HG02763 (cell line): ENCODE data around the gene ZNF541.

Source experiments
- ATAC-seq: cut with Tn5 transposase; IDR thresholded peaks from one replicate; pipeline ENCODE4 v1.9.1; 2021; ENCODE audit warnings: mild to moderate bottlenecking, moderate library complexity; ENCODE audit not compliant: unreplicated experiment

The ZNF541 gene

GRCh38 chr19:47573071-47574026 is at the start of gene ZNF541:
TSS of gene ZNF541 (minus strand) at chr19:47573148. CDS start at chr19:47555856, 17,292 bp downstream.
- ATAC-seq = no peak

- no peak for ATAC-seq
Measured at GRCh38 chr19:47619763-47620162, 46.8 kb upstream of the ZNF541 start.

DNA sequence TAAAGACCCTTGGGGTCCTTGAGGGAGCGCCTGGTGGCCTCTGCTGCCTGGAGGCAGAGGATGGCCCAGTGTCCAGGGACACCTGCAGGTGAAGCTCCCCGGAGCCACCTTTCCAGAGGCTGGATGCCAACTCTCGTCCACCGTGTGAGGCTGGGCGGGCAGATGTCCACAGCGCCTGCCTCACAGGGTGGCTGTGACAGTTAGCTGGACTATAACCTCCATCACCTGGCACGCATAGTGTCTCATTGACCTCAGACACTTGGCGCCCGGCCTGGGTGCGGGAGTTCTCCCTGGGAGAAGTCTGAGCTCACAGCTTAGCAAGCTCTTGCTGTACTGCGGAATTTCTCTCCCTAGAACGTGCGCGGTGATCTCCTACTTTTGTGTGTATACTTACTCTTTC is 45.8 kb upstream of the ZNF541 start:
- ATAC-seq = no peak

DNA sequence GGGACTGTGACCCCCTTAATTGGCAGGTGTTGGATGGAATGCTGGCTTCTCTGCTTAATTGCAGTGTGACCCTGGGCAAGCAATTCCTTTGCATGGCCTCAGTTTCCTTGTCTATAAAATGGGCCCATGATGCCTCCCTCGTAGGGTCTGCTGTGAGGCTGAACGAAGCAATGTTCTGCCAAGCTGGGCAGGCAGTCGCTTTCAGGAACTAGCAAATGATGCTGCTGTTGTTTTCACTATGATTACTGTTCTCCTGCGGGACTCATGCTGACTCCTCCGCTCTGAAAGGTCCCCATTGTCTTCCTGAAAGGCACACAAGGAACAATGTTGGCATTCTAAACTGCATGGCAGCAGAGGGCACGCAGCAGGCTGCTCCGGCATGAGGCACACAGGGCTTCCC is 42.8 kb upstream of the ZNF541 start:
- no peak for ATAC-seq

- ATAC-seq = no peak
Measured at GRCh38 chr19:47615230-47615629, 42.3 kb upstream of the ZNF541 start.

DNA sequence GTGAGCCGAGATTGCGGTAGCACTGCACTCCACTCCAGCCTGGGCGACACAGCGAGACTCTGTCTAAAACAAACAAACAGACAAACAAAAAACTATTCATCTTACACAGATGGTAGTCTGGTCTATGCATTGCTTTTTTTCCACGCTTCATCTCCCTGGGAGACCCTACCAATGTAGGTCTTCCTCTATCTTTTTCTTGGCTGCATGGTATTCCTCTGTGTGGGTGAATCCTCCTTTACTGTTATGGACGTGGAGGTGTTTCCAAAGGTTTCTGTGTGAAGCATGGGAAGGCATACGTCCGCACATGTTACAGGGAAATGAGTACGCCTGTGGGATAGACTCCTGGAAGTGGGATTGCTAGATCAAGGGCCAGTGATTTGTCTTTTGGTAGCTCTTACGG is 41.6 kb upstream of the ZNF541 start:
- ATAC-seq = no peak

DNA sequence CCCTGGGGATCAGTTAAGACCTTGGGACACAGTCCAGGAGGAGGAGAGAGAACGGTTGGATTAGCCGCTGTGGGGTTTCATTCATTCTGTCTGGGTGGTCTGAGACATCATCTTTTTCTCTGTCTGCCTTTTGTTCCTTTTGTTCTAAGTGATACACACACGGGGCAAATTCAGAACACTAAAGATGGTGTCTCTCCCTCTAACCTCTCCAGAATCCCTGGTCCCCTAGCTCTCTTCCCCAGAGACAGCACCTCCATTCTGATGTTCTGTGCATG is 41.0 kb upstream of the ZNF541 start:
- no peak for ATAC-seq

DNA sequence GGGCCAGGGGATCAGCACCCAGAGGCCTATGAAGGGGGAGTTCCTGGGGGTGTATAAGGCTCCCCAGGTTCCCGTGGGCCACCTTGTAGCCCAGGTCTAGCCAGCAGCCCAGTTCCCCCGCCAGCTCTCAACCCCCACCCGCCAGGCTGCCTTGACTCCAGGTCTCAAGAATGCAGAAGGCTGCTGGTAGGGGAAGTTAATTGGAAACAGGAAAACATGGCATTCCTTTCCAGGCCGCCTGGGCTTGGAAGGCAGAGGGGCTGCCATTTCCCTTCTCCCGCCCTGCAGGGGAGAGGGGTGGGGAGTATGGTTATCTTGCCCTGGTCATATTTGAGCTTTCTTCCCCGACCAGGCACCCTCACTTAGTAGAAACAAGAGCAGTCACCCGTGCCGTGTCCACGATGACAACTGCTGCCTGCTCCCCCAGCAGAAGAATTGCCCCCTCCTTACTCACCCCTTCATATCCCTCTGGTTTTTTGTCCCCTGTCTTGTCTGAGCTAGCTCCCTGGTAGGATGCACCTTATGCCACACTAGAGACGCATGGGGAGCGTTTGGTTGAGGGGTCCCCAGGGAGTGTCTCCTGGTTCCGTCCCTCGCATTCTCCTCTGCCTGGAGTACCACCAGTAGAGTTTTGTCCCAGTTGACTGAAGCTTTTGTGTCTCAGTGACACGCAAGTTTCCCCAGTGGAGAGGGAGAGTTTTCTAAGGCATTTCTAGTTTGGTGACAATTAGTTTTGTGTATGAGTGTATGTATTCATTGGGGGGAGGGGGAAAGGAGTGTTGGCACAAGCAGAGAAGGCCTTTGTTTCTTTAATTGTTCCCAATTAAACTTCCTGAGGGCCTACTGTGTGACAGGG is 40.4 kb upstream of the ZNF541 start:
- ATAC-seq = no peak

- ATAC-seq = no peak
Measured at GRCh38 chr19:47610902-47611301, 38.0 kb upstream of the ZNF541 start.

GRCh38 chr19:47609906-47610894 is 37.3 kb upstream of the ZNF541 start:
- ATAC-seq = no peak

DNA sequence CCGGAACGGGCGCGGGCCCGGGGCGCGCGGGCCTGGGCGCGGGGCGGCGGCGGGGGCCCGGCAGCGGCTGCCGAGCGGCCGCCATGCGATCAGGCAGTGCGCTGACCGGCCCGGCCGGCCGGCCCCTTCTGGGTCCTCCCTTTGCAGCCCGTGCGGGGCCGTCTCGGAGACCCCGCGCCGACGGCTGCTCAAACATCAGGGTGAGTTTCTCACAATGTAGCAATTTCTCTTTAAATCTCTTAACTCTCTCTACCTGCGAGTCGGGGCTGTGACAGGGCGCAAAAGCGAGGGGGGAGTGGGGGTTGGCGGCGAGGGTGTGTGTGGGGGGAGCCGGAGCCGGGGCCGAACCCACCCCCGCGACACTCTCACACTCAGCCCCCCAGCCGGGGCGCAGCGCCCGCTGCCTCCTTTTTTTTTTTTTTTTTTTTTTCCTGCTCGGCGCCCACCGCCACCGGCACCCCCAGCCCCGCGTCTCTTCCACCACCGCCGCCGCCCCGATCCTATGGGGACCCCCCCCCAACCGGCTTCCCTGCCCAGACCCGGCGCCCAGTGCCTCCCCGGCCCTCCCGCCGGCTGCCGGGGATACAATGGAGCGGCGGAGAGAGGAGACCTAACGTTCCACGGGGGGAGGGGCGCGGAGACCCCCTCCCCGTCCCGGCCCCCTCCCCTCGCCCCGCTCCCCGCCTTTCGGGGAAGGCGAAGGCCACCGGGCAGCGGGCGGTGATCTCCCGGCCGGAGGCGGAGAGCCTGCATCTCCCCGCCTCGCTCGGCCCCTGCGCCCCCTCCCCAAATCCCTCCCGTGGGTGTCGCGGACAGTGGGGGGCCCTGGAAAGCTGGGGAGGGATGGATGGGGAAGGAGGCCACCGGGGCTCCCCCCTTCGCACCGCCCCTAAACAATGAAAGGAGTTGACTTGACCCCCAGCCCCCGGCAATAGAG is 36.3 kb upstream of the ZNF541 start, which contains the start of gene BICRA:
Gene BICRA (plus strand): TSS at position 166 of the 937 bp plus-strand sequence. CDS start 64,441 bp downstream, outside the sequence.
- peak; percentile 34 for ATAC-seq

DNA sequence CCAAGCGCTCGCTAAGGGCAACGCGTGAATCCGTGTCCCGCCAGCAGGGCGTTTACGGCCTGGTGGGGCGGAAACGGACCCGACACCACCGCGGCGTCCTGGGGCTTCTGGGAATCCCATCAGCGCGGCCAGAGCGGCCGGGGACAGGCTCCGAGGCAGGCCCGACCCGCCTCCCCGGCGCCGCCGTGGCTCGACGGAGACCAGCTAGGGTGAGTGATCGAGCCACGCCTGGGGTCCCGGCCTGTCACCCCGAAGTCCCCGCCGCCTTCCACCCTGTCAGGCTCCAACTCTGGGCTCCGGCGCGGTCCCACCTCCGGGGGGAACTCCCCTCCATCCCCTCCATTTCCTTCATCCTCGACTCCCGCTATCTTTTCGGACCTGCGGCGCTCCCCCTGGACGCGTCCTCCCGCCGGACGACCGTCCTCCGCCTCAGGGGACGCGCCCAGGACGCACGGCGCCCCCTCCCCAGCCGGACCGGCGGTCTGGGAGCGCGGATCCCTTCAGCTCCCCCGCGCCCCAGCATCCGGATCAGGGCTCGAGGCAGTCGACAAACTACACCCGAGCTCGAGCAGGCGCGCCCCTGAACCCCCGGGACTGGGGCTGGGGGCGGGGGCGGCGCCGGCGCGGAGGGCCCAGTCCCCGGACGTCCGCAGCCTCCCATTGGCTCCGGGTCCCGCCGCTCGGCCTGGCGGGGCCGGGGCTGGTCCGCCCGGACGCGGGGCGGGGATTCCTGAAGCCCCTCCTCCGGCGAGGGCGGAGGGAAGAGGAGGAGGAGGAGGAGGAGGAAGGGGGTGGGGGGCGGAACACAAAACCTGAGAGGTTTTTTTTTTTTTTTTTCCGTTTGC is 35.3 kb upstream of the ZNF541 start:
- peak; percentile 80 for ATAC-seq

DNA sequence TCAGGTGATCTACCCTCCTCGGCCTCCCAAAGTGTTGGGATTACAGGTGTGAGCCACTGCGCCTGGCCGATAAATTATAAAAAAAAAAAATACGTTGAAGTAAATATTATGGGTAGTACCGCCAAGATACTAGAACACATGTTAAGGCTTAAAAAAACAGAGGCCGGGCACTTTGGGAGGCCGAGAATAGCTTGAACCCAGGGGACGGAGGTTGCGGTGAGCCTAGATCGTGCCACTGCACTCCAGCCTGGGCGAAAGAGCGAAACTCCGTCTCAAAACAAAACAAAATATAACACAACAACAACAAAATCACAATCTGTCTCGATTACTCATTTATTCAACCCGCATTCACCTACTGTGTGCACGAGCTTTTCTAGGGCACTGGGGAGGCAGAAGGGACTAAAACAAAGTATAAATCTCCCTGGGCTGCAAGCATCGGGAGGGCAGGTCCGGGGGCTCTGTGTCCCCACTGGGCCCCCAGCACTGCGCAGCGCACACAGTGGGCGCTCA is 34.7 kb upstream of the ZNF541 start:
- no peak for ATAC-seq

DNA sequence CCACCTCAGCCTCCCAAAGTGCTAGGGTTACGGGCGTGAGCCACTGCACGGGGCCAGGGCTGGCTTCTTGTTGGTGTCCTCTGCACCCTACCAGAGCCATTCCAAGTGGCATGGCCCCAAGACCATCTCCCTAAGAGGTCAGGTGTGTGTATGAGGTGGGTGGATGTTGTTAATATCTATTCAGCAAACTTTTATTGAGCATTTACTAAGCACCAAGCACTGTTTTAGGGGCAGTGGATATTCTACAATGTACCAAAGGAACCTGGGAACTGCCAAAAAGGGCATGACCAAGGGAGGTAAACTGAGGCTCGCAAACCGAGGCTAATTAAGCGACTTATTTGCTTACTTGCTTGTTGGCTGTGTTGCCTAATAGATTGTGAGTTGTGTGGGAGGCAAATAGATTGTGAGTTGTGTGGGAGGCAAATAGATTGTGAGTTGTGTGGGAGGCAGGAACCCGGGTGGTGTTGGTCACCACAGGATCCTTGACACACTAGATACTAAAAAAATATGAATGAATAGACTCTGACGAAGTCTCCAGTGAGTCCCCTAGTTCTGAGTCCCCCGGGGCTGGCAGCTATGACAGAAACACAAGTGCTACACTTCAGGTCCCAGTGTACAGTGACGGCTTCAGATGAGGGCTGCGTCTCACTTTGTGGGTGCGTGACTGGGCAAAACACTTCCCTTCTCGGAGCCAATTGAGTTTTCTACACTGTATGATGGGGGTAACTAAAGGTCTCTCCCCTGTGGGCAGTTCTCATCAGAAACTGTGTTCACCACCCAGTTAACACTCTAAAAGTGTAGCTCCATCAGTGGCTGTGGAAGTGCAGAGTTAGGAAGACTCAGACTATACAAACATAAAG is 31.0 kb upstream of the ZNF541 start:
- no peak for ATAC-seq

DNA sequence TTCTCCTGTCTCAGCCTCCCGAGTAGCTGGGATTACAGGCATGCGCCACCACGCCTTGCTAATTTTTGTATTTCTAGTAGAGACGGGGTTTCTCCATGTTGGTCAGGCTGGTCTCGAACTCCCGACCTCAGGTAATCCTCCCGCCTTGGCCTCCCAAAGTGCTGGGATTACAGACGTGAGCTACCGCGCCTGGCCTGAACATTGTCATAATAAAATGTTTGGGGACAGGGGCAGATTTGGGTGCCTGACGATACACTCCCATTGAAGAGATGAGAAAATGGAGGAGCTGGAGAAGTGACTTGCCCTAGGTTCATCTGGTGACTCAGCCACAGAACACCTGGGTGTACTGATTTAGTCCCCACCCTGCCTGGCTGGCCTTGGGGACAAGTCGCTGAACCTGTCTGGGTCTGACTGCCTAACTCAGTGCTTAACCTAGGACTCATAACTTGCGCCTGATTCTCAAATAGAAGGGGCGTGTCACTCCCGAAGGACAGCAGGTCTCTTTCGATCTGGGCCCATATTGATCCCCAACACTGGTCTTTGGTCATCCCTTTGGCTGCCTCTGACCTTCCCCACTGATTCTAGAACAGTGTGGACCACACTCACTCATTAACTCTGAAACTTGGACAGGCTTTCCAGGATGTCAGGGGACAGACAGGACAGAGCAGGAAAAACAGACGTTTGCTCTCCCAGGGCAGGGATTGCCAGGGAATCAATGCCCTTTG is 28.4 kb upstream of the ZNF541 start:
- ATAC-seq = no peak

DNA sequence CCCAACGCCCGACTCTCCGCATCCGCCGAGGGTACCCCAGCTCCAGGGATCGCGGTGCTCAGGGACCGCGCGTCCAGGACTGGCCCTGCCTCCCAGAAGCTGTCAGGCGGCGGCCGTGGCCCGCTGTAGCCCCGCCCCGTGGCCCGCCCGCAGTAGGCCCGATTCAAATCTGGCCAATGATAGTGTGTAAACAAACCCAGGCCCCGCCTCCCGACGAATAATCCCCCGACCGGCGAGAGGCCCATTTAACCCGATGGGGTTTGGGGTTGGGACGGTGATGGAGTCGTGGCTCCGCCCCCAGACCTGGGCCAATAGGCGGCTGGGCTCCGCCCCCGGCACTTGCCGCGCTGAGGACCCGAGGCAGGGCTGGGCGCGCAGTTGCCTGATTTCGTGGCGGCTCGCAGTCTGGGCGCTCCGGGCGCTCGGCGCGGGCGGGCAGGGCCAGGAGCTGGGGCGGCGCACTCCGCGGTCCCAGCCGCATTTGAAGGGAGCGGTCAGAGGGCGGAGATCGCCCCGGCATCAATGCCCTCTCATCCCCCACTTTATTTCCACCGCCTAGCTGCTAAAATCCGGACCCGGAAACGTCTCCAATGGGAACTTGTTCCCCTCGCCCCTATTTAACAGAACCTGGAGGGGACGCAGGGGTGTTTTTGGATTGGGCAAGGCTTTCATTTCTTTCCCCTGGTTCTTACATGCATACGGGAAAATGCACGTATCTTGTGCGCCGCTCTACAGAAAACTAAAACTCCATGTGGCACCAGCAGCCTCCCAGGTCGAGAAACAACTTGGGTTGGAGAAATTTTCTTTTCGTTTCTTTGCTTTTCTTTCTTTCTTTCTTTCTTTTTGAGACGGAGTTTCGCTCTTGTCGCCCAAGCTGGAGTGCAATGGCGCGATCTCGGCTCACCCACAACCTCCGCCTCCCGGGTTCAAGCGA is 27.6 kb upstream of the ZNF541 start:
- peak; percentile 95 for ATAC-seq
